Brain pericyte (primary cell): Measurements from ENCODE around the gene LGR6.
"Not testable (repeated sequence)": the region's sequence is repeated elsewhere in the genome, so short reads cannot be mapped to it uniquely, and the experiment has no call there.

Experiments used
- DNase-seq: peaks from one replicate; pipeline ENCODE4 v3.0.0-alpha.2; 2012; ENCODE audit warnings: low read depth, low spot score

LGR6 gene

DNA sequence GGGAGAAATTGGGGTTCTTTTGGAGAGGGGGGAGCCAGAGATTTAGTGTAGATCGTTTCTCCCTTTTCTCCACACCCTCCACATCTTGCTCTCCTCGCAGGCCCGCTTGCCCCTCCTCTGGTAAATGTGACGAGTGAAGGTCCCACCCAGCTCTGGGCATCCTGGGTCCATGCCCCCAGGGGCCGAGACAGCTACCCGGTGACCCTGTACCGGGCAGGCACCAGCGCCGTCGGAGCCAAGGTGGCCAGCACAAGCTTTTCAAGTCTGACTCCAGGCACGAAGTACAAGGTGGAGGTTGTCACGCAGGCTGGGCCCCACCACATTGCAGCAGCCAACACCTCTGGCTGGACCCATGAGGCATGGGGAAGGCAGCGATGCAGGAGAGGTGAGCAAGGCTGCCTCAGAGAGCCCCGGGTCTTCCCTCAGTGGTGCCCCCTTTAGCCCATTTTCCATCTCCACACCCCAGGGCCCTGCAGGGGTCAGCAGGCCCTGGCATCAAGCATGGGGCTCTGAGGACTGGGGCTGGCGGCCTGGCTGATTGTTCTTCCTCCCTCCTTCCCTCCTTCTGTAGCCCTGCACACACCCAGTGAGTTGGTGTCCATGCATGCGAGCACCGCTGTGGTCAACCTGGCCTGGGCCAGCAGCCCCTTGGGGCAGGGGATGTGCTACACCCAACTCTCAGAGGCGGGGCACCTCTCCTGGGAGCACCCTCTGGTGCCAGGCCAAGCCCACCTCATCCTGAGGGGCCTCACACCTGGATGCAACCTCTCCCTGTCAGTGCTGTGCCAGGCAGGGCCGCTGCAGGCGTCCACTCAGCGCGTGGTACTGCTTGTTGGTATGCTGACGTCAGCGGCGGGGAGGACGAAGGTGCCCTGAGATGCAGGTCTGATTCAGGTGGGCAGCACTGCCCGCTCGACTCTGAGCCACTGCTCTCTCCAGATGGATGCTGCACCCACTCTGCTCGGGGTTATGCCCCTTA, 16.4 kb upstream of the LGR6 start:
- no peak for DNase-seq

DNA sequence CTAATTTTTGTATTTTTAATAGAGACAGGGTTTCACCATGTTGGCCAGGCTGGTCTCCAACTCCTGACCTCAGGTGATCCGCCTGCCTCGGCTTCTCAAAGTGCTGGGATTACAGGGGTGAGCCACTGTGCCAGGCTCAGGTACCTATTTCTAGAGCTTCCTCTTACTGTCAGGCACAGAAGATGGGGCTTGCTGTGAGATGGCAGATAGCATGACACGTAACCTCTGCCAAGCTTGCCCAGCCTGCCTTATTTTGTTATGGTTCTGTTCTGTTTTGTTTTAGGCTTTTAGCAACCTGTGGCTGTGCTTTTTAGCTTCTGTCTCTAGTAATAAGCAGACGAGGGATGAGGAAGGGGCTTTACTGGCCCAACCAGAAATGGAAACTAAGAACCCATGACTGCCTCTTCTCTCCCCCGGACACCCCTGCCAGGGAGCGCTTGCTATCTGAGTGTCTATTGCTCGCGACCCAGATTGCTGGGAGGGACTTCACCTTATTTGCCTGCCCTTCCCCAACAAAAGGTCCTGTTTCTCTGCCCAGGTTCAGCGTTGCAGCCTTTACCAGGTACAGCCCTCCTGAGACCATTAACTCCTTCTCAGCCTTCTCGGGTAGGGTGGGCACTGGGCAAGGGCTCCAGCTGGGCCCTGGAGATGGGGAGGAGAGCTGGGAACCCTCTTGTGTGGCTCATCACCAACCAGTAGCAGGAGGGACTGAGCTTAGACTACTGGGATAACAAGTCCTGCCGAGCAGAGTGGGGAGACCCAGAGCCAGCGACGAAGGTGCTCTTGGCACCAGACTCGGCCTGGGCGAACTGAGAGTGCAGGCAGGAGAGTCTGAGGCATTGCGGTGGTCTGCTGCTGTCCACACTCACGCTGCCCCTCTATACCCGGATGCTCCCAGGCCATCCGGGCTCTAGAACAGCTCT, 13.5 kb upstream of the LGR6 start:
- no peak for DNase-seq

DNA sequence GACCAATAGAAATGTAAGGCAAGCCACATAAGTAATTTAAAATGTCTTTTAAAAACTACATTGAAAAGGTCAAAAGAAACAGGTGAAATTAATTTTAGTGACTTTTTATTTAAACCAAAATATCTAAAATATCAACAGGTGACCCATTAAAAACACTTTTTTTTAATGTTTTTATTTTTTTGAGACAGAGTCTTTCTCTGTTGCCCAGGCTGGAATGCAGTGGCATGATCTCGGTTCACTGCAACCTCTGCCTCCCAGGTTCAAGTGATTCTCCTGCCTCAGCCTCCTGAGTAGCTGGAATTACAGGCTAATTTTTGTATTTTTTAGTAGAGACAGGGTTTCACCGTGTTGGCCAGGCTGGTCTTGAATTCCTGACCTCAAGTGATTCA, 12.9 kb upstream of the LGR6 start:
- not testable (repeated sequence) for DNase-seq

DNA sequence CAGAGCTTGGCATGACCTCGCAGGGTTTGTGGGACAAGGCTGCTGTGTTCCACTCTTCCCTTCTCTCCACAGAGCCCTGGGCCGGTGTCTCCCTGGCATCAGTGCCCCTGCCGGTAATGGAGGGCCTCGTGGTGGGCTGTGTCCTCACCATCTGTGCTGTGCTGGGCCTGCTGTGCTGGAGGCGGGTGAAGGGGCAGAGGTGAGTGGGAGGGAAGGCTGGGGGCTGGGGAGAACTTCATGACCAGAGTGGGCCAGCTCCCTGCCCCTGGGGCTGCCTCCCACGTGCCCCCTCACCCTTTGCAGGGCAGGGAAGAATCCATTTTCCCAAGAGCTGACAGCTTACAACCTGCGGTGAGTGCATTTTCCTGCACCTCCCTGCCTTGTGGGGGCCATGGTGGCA, 12.0 kb upstream of the LGR6 start:
- DNase-seq: no peak

DNA sequence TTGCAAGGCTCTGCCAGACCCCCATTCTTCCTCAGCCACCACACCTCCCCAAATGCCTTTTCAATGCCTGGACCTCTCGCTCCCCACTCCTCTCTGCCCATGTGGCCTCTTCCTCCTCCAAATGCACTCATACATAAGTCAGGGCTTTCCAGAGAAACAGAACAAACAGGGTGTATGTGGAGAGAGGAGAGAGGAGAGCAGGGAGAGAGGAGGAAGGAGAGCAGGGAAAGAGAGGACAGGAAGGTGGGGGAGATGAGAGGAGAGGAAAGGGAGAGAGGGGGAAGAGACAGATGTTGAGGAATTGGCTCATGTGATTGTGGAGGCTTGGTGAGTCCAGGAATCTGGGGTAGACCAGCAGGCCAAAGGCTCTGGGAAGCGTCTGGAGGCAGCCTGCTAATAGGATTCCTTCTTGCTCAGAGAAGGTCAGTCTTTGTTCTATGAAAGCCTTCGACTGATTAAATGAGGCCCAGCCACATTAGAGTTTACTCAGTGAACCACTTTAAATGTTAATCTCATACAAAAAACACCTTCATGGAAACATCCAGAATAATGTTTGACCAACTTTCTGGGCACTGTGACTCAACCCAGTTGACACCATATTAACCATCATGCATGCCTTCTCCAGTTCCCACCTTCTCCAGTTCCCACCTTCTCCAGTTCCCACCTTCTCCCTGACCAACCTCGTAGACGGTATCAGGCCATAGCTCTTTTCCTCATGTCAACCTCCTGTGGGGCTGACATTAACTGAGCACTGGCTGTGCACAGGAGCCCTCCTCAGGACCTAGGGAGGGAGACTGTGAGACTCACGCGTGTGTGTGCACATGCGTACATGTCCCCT, 11.3 kb upstream of the LGR6 start:
- DNase-seq: no peak

DNA sequence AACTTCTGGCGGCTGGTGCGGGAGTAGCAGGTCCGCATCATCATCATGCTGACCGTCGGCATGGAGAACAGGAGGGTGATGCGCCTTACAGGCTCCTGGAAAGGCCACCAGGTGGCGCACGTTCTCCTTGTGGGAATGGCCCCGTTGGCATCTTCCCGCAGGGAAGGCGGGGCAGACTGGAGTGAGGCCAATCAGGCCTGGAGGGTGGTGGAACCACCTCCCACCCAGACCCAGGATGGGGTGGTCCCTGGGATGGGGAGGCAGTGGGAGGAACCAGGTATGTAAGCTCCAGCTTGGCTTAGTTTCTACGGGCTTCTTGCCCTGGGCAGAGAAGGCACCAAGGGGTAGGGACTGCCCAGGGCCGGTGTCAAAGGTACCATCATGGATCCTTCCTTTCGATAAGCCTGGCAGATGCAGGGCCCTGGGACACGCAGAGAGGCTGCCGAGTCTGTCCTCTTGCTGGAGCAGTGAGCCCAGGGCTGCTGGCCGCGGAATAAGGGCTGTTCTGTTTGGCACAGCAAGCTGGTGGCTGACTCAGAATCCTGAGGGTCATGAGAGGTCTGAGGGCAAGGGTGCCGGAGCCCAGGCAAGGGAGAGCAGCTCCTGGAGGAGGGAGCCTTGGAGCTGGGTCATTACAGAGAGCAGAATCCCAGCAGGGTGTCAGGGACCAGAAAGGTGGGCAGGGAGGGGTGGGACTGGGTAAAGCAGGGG, 8.7 kb upstream of the LGR6 start:
- peak; percentile 39 for DNase-seq

DNA sequence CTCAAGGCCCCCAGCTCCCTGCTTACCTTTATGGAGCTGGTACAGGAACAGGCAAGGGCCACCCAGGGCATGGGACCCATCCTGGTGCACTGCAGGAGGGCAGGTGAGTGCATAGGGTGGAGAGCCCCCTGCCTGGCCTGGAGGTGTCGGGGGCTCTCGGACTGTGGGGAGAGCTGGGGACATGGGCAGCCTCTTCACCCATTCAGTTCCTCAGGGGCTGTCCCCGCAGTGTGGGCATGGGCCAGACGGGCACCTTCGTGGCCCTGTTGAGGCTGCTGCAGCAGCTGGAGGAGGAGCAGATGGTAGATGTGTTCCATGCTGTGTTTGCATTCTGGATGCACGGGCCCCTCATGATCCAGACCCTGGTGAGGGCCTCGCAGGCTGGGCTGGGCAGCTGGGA, 7.3 kb upstream of the LGR6 start:
- DNase-seq: no peak

DNA sequence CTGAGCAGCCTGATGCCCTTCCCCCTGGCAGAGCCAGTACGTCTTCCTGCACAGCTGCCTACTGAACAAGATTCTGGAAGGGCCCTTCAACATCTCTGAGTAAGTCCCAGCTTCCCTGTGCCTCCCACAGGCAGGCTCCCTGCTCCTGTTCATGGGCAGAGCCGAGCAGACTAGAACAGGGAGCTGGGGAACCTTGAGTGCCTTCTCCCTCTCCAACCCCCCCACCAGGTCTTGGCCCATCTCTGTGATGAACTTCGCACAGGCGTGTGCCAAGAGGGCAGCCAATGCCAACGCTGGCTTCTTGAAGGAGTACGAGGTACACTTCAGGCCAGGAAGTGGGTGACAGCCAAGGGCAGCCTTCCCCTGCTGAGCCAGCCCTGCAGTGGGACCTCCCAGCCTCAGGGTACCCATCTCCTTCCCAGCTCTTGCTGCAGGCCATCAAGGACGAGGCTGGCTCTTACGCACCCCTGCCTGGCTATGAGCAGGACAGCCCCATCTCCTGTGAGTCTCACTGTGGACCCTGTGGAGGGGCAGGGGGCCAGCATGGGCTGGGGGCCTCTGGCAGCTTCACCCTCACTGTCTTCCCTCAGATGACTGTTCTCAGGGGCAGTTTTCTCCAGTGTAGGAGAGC, 6.4 kb upstream of the LGR6 start:
- DNase-seq: no peak

DNA sequence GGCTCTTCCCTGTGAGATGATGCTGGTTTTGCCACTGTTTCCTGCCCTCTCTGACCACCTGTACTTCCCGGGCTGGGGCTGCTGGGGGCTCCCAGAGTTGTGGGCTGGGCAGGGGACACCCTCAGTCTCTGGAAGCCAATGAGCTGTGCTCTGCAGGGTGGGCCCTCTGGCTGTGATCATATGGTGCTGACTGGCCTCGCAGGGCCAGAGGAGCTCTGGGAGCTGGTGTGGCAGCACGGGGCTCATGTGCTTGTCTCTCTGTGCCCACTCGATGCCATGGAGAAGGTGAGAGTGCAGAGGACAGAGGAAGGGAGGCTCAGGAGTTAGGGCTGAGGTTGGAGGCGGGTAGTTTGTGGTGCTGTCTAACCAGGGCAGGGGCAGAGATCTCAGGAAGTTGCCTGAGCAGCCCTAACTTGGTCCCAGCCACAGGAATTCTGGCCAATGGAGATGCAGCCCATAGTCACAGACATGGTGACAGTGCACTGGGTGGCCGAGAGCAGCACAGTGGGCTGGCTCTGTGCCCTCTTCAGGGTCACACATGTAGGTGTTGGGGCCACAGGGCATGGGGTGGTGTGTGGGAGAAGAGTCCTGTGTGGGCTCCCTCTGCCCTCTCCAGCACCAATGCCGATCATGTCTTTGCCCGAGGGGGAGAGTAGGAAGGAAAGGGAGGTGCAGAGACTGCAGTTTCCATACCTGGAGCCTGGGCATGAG, 5.7 kb upstream of the LGR6 start:
- DNase-seq: no peak

DNA sequence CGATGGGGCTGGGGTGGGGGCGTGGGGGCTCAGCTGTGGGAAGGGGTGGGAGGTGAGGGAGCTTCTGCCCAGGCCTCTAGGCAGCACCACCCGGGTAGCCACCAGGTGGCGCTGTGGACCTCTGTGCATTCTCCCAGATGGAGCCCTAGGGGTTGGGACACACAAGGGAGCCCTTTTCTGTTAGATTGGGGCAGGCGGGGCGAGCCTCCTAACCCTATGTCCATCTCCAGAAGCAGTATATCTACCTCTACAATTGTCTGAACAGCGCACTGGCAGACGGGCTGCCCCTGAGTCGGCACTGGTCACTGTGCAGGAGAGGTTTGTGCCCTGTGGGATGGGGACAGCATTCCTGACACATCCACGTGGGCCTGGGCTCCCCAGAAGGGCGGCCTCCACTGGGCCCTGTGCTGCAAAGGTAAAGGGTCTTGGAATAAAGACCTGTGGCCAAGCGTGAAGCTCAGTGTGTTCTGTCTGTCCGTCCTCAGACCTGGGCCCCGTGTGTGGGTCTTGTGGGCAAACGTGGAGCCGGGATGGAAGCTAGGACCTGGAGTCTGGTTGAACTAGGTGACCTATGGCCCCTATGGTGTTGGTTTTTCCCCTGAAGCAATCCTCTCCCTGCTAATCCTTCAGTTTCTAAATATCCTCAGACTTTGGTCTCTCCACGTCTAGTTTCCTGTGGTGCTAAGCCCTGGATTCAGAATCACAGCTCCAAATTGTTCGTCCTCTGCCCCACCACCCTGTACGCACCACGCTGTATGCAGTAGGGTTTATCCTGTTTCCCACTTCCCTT, 4.4 kb upstream of the LGR6 start:
- no peak for DNase-seq

DNA sequence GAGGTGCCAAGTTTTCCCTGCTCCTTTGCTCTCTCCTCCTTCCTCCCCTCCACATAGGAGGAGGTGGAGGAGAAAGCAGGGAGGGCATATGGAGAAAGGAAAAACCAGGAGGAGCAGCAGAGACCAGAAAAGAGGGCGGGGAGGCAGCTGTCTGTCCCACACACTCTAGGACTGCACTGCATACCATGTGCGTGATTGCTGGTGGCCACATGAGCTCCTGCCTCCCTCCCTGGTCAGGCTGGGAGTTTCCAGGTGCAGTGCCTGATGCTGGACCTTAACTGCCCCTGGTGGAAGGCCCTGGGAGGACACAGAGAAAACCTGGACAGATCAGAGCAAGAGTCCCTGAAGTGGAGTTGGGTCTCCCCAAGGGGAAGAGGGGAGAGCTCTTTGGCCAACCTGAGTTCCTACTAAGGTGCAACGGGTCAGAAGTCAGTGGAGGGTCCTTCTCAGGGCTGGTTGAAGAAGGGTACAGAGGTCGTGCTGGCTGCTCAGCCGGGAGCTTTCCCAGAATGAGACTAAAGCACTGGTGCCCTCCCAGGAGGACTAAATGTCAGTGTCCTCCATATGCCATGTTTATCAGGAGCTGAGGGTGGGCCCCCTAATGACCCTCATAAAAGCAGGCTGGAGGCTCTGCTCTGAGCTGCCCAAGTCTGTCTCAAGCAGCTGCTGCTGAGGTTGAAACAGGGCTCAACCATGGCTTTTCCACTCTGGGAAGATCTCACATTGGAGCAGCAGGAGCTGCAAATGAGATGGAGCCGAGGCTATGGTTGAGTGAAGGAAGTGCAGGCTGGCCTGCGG, 3.5 kb upstream of the LGR6 start:
- no peak for DNase-seq

DNA sequence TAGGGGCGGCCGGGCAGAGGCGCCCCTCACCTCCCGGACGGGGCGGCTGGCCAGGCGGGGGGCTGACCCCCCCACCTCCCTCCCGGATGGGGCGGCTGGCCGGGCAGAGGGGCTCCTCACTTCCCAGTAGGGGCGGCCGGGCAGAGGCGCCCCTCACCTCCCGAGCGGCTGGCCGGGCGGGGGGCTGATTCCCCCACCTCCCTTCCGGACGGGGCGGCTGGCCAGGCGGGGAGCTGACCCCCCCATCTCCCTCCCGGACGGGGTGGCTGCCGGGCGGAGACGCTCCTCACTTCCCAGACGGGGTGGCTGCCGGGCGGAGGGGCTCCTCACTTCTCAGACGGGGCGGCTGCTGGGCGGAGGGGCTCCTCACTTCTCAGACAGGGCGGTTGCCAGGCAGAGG, 2.2 kb upstream of the LGR6 start:
- DNase-seq: not testable (repeated sequence)

DNA sequence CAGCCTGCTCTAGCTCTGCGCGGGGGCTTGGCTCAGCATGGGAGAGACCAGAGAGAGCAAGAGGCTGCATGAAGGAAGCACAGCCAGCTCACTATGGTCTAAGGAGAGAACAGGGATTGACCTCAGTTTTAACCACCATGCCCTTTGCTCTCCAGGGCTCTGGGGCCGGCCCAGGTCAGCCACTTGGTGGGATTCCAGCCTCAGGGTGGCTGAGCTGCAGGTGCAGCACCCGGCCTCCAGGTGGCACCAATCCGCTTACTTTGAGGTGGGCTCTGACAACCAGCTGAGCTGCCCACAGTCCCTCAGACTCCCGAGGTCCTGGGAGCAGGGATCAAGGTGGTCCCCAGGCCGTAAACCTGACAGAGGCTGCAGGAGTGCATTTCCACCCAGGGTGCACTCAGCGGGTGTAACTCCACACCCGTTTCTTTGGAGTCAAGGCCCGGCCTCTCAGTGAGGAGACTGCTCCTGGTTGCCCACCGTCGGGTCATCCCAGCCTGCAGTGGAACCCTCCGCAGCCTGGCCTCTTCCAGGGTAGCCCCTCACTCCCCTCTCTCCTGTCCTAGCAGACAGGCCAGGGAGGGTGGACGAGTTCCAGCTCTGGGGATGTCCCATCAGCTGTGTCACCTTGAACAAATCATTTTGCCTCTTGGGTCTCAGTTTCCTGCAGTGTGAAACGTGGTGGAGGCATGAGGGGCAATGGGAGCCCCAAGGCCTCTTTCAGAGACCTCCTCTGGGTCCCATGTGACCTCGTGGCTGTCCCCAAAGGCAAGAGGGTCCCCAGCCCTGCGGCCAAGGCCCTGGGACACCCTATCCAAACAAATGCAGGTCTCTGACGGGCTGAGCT, 607 bp upstream of the LGR6 start:
- no peak for DNase-seq

DNA sequence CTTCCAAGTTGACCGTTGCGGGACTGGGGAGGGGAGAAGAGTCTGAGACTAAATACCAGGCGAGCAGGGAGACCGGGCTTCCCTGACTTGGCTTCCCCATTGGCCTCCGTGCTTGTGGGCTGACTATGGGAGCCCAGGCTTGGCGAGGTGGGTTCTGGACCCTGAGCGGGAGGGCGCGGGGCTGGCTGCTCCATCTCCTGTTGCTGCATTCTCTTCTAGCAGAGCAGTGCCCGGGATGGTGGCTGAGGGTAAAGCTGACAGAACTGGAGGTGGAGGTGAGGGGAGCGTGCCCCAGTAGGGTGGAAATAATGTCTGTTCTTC, 689 bp downstream of the LGR6 start:
- no peak for DNase-seq

DNA sequence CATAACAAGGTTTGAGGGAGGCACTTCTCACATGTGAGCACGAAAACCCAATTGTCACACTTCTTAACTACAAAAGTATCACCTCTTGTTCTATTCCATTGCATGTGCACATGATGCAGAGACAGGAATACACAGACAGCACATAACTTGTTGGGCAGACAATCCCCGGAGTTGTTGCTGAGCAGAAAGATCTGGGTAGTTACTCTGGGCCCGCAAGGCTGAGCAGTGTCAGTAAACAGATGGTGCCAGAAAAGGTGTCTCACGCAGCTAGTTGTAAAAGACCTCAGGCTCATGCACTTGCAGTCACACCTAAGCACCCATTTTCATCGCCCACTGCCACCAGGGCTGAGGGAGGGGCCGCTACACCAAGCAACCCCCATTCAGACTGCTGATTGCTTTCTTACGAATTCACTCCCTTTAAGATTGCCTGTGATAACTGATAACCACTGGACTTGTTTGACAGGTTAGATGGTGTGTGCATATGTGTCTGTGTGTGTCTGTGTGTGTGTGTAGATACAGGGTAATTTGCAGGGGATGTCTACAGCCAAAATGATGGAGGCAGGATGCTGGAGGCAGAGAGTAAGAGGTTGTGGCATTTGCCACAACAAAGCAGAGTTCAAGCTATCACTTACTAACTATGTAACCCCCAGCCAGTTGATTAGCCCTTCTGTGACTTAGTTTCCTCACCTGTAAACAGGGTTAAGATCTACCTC, 4.2 kb downstream of the LGR6 start:
- DNase-seq: no peak

DNA sequence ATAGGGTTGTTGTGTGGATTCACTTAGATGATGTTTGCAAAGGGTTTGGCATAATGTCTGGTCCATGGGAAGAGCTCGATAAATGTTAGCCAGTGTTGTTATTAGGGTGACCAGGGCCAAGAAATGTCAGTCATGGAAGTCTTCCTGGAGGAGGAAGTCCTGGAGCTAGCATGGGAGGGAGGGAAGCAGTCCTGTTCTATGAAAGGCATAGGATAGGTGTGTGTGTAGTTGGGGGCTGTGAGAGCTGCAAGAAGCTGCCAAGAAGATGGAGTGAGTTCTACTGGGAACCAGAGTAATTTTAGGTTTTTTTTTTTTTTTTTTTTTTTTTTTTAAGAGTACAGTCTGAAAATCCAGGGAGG, 4.7 kb downstream of the LGR6 start:
- no peak for DNase-seq
